ENCODE results near the gene SLX4IP. TPM values are rescaled to one million over a fixed set of nuclear protein-coding genes. Genes with fewer than 3 reads are reported as not detected.

The SLX4IP gene
- total and polyA plus RNA-seq, 2 of the 13 experiments (the other 11 are each of a cell fraction or from before 2014, with no cell fraction given) = 3.6 to 7.3 TPM

DNA sequence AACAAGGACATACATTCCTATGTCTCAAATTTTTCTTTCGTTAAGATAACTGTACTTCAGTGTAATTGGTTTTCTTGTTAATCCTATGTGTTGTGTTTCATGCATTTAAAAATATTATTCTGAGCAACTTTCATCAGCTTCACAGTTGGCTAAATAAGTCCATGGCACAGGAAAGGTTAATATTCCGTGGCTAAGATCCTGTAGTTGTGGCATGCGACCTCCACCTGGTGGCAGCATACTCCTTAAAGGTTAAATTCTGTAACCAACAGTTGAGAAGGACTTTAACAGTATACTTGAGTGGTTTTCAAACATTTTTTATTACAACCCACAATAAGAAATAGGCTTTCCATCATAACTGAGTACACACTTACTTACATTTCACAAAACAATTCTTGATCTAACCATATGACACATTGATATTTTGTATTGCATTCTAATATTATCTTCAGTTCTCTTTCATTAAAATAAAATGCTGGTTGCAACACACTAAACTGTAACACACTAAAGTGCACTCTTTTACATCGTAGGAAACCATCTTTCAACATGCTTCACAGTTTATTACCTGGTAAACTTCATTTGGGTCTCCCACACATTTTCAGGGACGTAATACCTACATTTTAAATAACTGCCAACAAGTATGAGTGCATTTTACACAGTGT, 118.3 kb downstream of the SLX4IP start (continued):
- TF ChIP-seq POLR2AphosphoS2 (IDR thresholded peaks at IDR 0.05; ENCODE audit: low read depth, low read length) = no peak
- peak; percentile 99 for TF ChIP-seq SMC3 (IDR thresholded peaks at IDR 0.05; ENCODE audit: low read length)
- TF ChIP-seq GPN1 (CRISPR knock-in tag; IDR thresholded peaks at IDR 0.05; ENCODE audit: borderline replicate concordance) = no peak
- TF ChIP-seq, protein P1, sequence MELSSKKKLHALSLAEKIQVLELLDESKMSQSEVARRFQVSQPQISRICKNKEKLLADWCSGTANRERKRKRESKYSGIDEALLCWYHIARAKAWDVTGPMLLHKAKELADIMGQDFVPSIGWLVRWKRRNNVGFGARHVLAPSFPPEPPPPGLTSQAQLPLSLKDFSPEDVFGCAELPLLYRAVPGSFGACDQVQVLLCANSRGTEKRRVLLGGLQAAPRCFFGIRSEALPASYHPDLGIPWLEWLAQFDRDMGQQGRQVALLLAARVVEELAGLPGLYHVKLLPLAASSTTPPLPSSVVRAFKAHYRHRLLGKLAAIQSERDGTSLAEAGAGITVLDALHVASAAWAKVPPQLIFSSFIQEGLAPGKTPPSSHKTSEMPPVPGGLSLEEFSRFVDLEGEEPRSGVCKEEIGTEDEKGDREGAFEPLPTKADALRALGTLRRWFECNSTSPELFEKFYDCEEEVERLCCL (CRISPR knock-in tag; IDR thresholded peaks at IDR 0.05; ENCODE audit: borderline replicate concordance) = no peak
- no peak for TF ChIP-seq CBX2 (IDR thresholded peaks at IDR 0.05; ENCODE audit: low read depth, low read length)
- TF ChIP-seq CBX2 (CRISPR knock-in tag; IDR thresholded peaks at IDR 0.05; ENCODE audit: low read depth) = no peak
- TF ChIP-seq ZNF558 (CRISPR knock-in tag; IDR thresholded peaks at IDR 0.05; ENCODE audit: borderline replicate concordance) = no peak
- TF ChIP-seq MIXL1 (CRISPR knock-in tag; IDR thresholded peaks at IDR 0.05) = 0 out of 2 replicates have a peak, but pooled peaks have one; percentile 57
- TF ChIP-seq ZNF672 (CRISPR knock-in tag; IDR thresholded peaks at IDR 0.05) = no peak
- TF ChIP-seq, protein P2, sequence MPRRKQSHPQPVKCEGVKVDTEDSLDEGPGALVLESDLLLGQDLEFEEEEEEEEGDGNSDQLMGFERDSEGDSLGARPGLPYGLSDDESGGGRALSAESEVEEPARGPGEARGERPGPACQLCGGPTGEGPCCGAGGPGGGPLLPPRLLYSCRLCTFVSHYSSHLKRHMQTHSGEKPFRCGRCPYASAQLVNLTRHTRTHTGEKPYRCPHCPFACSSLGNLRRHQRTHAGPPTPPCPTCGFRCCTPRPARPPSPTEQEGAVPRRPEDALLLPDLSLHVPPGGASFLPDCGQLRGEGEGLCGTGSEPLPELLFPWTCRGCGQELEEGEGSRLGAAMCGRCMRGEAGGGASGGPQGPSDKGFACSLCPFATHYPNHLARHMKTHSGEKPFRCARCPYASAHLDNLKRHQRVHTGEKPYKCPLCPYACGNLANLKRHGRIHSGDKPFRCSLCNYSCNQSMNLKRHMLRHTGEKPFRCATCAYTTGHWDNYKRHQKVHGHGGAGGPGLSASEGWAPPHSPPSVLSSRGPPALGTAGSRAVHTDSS (CRISPR knock-in tag; conservative IDR thresholded peaks at IDR 0.05) = no peak
- 0 out of 2 replicates have a peak, but pooled peaks have one; percentile 47 for TF ChIP-seq MEF2D (CRISPR knock-in tag; IDR thresholded peaks at IDR 0.05)
- no peak for TF ChIP-seq KLF11 (CRISPR knock-in tag; IDR thresholded peaks at IDR 0.05)
- no peak for TF ChIP-seq ZNF329 (CRISPR knock-in tag; IDR thresholded peaks at IDR 0.05; ENCODE audit: low read depth)
- TF ChIP-seq, protein P3, sequence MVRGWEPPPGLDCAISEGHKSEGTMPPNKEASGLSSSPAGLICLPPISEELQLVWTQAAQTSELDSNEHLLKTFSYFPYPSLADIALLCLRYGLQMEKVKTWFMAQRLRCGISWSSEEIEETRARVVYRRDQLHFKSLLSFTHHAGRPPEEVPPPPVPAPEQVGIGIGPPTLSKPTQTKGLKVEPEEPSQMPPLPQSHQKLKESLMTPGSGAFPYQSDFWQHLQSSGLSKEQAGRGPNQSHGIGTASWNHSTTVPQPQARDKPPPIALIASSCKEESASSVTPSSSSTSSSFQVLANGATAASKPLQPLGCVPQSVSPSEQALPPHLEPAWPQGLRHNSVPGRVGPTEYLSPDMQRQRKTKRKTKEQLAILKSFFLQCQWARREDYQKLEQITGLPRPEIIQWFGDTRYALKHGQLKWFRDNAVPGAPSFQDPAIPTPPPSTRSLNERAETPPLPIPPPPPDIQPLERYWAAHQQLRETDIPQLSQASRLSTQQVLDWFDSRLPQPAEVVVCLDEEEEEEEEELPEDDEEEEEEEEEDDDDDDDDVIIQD (CRISPR knock-in tag; IDR thresholded peaks at IDR 0.05; ENCODE audit: low read depth) = peak; percentile 53; the same call in 1 of the 2 replicates
- TF ChIP-seq ZNF660 (CRISPR knock-in tag; IDR thresholded peaks at IDR 0.05; ENCODE audit: borderline replicate concordance, low read depth) = no peak
- TF ChIP-seq, protein P4, sequence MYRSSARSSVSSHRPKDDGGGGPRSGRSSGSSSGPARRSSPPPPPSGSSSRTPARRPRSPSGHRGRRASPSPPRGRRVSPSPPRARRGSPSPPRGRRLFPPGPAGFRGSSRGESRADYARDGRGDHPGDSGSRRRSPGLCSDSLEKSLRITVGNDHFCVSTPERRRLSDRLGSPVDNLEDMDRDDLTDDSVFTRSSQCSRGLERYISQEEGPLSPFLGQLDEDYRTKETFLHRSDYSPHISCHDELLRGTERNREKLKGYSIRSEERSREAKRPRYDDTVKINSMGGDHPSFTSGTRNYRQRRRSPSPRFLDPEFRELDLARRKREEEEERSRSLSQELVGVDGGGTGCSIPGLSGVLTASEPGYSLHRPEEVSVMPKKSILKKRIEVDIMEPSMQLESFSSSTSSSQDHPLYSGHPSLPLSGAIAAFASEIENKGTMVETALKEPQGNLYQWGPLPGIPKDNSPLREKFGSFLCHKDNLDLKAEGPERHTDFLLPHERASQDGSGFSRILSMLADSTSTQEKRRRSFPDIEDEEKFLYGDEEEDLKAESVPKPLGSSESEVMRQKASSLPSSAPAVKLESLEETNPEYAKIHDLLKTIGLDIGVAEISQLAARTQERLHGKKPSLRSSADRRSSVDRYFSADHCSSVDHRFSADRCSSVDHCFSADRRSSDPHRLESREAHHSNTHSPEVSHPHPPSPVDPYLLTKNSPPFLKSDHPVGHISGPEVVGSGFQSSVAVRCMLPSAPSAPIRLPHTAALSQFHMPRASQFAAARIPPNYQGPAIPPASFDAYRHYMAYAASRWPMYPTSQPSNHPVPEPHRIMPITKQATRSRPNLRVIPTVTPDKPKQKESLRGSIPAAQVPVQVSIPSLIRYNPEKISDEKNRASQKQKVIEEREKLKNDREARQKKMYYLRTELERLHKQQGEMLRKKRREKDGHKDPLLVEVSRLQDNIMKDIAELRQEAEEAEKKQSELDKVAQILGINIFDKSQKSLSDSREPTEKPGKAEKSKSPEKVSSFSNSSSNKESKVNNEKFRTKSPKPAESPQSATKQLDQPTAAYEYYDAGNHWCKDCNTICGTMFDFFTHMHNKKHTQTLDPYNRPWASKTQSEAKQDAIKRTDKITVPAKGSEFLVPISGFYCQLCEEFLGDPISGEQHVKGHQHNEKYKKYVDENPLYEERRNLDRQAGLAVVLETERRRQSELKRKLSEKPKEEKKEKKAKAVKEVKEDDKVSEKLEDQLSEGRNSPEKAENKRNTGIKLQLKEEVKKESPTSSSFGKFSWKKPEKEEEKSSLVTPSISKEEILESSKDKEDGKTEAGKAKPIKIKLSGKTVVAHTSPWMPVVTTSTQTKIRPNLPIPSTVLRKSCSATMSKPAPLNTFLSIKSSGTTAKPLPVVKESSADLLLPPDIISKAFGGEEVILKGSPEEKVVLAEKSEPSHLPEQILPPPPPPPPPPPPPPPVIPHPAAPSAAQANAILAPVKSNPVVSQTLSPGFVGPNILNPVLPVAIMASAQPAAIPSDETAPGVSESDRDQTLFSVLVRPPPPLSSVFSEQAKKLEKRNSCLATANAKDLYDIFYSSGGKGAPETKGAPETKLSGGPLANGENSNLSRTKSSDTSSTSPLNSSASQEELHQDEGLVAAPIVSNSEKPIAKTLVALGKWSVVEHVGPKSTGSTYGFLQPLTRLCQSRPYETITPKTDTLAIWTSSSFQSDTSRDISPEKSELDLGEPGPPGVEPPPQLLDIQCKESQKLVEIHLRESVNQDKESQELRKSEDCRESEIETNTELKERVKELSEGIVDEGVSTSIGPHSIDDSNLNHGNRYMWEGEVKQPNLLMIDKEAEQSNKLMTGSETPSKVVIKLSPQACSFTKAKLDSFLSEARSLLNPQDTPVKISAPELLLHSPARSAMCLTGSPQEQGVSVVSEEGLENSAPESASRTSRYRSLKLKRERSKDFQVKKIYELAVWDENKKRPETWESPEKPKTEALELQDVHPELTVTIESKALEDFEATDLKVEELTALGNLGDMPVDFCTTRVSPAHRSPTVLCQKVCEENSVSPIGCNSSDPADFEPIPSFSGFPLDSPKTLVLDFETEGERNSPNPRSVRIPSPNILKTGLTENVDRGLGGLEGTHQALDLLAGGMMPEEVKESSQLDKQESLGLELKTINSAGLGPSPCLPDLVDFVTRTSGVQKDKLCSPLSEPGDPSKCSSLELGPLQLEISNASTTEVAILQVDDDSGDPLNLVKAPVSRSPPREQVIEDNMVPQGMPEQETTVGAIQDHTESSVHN (CRISPR knock-in tag; IDR thresholded peaks at IDR 0.05) = no peak
- no peak for TF ChIP-seq TOE1 (CRISPR knock-in tag; IDR thresholded peaks at IDR 0.05)
- no peak for TF ChIP-seq ZNF777 (CRISPR knock-in tag; IDR thresholded peaks at IDR 0.05)
